Parathyroid adenoma (tissue), 2 donors: ENCODE results near the gene AIPL1.

ENCODE experiments used
- H2AFZ ChIP-seq: fragments of 300-600 bp; sonication (generic); one replicate; pipeline ENCODE4 v1.7.0; 2017; ENCODE audit warnings: antibody characterized with exemption, mild to moderate bottlenecking
- H3K27ac ChIP-seq: fragments of 300-600 bp; sonication (generic); one replicate; pipeline ENCODE4 v1.7.0; 2017
- H3K27me3 ChIP-seq: fragments of 300-600 bp; sonication (generic); one replicate; pipeline ENCODE4 v1.7.0; 2017; ENCODE audit warnings: low read length; ENCODE audit not compliant: control insufficient read depth, insufficient read depth
- H3K36me3 ChIP-seq: fragments of 300-600 bp; sonication (generic); one replicate; pipeline ENCODE4 v1.7.0; 2017; ENCODE audit warnings: low read length; ENCODE audit not compliant: control insufficient read depth, insufficient read depth
- H3K4me1 ChIP-seq: fragments of 300-600 bp; sonication (generic); one replicate; pipeline ENCODE4 v1.7.0; 2017; ENCODE audit warnings: control low read depth
- H3K4me2 ChIP-seq: fragments of 300-600 bp; sonication (generic); one replicate; pipeline ENCODE4 v1.7.0; 2017; ENCODE audit warnings: low read length
- H3K4me3 ChIP-seq: fragments of 300-600 bp; sonication (generic); one replicate; pipeline ENCODE4 v1.7.0; 2017; ENCODE audit warnings: low read depth, low read length
- H3K79me2 ChIP-seq: fragments of 300-600 bp; sonication (generic); one replicate; pipeline ENCODE4 v1.7.0; 2017; ENCODE audit warnings: control low read depth
- H3K9ac ChIP-seq: fragments of 300-600 bp; sonication (generic); one replicate; pipeline ENCODE4 v1.7.0; 2017; ENCODE audit warnings: mild to moderate bottlenecking
- H3K9me3 ChIP-seq: fragments of 300-600 bp; sonication (generic); one replicate; pipeline ENCODE4 v1.7.0; 2017; ENCODE audit warnings: low read length; ENCODE audit not compliant: control insufficient read depth
- TF ChIP-seq, protein P1 (sequence below): fragments of 300-600 bp; sonication (generic); IDR thresholded peaks from one replicate; pipeline ENCODE4 v1.7.0; 2017; ENCODE audit warnings: antibody characterized with exemption, mild to moderate bottlenecking
- donor health status: primary hyperparathyroidism.

Gene AIPL1

GRCh38 chr17:6384481-6384880 lies 50.4 kb downstream of the AIPL1 start:
- no peak overlapping the region for H3K27ac ChIP-seq
- H3K27me3 ChIP-seq, result no peaks in the 10 kb centered on the region
- H3K4me1 ChIP-seq, result no peaks in the 10 kb centered on the region
- TF ChIP-seq, protein P1, sequence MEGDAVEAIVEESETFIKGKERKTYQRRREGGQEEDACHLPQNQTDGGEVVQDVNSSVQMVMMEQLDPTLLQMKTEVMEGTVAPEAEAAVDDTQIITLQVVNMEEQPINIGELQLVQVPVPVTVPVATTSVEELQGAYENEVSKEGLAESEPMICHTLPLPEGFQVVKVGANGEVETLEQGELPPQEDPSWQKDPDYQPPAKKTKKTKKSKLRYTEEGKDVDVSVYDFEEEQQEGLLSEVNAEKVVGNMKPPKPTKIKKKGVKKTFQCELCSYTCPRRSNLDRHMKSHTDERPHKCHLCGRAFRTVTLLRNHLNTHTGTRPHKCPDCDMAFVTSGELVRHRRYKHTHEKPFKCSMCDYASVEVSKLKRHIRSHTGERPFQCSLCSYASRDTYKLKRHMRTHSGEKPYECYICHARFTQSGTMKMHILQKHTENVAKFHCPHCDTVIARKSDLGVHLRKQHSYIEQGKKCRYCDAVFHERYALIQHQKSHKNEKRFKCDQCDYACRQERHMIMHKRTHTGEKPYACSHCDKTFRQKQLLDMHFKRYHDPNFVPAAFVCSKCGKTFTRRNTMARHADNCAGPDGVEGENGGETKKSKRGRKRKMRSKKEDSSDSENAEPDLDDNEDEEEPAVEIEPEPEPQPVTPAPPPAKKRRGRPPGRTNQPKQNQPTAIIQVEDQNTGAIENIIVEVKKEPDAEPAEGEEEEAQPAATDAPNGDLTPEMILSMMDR, result no peak
- no peak overlapping the region for H2AFZ ChIP-seq
- H3K4me3 ChIP-seq, result no peak overlapping the region
- no peak overlapping the region for H3K4me2 ChIP-seq
- H3K79me2 ChIP-seq, result no peaks in the 10 kb centered on the region
- no peaks in the 10 kb centered on the region for H3K9me3 ChIP-seq
- H3K9ac ChIP-seq, result no peak overlapping the region
- no peaks in the 10 kb centered on the region for H3K36me3 ChIP-seq

GRCh38 chr17:6381526-6382465 lies 53.1 kb downstream of the AIPL1 start:
- no peaks in the 10 kb centered on the region for H3K9me3 ChIP-seq
- H2AFZ ChIP-seq, result no peak overlapping the region
- no peaks in the 10 kb centered on the region for H3K79me2 ChIP-seq
- H3K9ac ChIP-seq, result no peak overlapping the region
- no peaks in the 10 kb centered on the region for H3K36me3 ChIP-seq
- H3K27ac ChIP-seq, result no peak overlapping the region
- no peak overlapping the region for H3K4me2 ChIP-seq
- TF ChIP-seq, protein P1, result no peak
- peaks cover 8% of the 10 kb centered on the region for H3K4me1 ChIP-seq
- no peaks in the 10 kb centered on the region for H3K27me3 ChIP-seq
- no peak overlapping the region for H3K4me3 ChIP-seq

DNA sequence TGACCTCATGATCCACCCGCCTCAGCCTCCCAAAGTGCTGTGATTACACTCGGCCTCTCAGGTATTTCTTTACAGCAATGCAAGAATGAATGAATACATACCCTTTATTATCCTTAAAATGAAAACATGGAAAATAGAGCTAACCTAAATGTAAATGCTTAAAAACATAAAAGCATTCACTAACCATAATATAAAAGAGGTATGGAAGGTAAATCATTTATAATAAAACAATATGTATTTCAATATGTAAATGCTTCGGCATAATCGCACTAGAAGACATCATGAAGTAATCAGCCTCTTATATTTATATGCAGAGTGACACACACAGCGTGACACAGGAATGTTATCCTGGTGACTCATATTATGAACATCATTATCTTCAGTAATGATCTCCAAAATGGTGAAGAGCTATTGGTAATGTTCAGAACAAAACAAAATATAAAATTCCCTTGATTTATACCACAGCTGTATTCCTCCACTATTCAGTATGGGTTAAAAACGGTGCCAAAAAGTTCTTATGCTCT lies 53.9 kb downstream of the AIPL1 start:
- TF ChIP-seq, protein P1, result no peak
- no peaks in the 10 kb centered on the region for H3K27me3 ChIP-seq
- no peak overlapping the region for H3K4me3 ChIP-seq
- H3K36me3 ChIP-seq, result no peaks in the 10 kb centered on the region
- no peak overlapping the region for H2AFZ ChIP-seq
- H3K27ac ChIP-seq, result no peak overlapping the region
- H3K4me2 ChIP-seq, result no peak overlapping the region
- H3K79me2 ChIP-seq, result no peaks in the 10 kb centered on the region
- no peaks in the 10 kb centered on the region for H3K9me3 ChIP-seq
- H3K4me1 ChIP-seq, result peaks cover 9% of the 10 kb centered on the region
- no peak overlapping the region for H3K9ac ChIP-seq

DNA sequence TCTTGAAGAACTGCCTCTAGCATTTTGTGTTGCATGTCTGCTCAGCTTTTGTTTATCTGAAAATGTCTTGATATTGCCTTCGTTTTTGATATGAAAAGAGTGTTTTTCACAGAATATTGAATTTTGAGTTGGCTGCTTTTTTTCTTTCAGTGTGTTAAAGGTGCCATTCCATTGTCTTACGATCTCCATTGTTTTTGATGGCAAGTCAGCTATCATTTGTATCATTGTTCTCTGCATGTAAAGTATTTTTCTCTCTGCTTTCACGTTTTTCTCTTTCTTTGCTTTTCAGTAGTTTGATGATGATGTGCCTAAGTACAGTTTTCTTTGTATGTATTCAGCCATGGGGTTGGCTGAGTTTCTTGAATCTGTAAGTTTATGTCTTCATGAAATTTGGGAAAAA lies 57.0 kb downstream of the AIPL1 start:
- Histone ChIP-seq H3K27ac (no peak overlapping the region), H3K4me1 (peaks cover 9% of the 10 kb centered on the region), H3K9me3 (no peaks in the 10 kb centered on the region), H2AFZ (no peak overlapping the region), H3K4me3 (no peak overlapping the region), H3K79me2 (no peaks in the 10 kb centered on the region), H3K36me3 (no peaks in the 10 kb centered on the region), H3K4me2 (no peak overlapping the region), H3K27me3 (no peaks in the 10 kb centered on the region), H3K9ac (no peak overlapping the region)
- TF ChIP-seq, protein P1, result no peak
